Ramos (cell line): Measurements from ENCODE around the gene NFKB2.

ENCODE experiments used
- in situ Hi-C: fragments of 300-500 bp; cut with MboI; formaldehyde crosslinking; loops from one replicate; pipeline ENCODE4 v1.14.3; 2022; ENCODE audit warnings: low sequenced_read_pairs; ENCODE audit not compliant: unreplicated experiment

The NFKB2 gene

DNA sequence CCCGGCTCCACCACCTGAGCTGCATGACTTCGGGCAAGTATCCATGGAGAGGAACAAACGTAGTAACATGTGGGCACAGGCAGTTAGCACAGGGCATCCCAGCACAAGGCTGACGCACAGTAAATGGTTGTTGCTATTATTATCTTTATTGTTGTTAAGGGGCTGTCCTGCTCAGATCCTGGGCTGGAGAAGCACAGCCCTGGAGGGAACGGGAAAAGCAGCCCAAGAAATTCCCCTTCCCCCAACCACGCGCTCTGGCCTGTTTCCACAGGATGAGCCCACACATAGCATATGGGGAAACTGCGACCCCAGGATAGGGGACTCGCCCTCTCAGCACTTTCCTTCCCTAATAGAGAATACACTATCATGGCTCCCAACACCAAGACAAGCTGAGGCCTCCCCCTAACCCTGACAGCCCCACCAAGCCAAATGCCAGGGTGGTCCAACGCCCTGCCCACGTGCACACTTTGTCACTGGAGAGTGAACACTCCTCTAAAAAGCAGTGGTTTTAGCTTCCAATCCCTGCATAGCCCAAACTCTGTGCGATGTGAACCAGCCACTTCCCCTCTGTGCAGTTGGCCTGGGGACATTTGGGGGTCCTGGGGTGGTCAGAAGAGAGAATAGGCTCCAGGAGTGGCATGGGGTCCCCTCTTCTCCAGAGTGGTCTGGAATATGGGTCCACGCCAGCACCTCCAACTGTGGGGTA lies 12.1 kb downstream of the NFKB2 start:
- in situ Hi-C loops = no loop called here

DNA sequence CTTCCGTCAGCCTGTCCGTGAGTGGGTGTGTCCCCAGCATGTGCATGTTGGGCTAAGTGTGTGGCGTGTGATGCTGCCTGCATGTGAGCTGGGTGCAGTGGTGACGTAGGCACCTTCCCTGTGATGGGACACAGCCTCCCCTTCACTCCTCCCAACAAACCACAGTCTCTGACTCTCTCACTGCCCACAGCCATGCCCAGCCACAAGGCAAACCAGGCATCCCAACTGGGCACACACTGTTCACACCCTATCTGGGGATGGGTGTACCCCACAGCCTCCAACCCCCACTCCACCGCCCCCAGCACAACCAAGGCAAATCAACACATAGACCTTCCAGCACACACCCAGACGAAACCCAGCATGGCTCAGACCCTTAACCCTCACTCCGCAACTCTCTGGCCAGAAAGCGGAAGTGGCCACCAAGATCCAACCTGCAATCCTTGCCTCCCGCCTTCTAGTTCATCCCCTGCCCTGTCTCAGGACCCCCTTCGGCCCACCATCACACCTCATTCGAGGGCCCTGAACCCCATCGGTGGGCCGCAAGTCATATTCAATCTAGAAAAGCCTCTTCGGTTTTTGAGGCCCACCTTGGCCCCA lies 12.7 kb downstream of the NFKB2 start:
- in situ Hi-C loops = no loop called here

DNA sequence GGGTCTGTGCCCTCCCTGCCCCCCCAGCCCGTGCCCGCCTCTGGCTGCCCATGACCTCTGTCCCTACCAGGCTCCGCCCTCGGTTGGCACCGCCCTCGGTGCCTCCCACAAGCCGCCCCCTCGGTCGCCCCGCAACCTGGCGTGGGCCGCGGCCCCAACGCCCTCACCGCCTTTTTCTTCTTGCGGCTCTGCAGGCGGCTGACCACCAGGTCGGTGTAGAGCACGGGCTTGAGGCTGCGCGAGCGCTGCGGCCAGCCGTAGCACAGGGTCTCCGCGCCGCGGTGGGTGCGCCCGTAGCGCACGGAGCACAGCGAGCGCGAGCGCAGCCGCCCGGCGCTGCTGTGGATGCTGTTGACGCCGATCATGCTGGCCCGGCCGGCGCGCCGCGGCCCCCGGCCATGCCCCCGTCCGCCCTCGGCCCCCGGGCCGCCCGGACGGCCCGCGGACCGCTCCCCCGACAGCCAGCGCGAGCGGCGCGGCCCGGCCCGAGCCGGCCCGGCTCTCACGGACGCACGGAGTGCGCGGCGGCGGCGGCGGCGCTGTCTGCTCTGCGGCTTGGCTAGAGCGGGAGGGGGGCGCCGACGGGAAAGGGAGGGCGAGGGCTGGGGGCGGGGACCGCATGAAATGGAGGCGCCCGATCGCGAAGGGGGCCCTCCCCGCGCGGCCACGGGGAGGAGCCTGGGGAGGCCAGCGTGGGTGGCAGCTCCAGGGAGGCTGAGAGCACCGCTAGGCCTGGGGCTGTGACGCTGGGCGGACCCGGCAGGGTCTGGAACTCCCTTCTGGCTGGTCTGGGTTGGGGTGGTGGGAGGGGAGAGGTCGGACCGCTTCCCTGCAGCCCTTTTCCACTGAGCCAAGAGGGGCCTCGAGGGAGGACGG lies 13.5 kb downstream of the NFKB2 start:
- in situ Hi-C loops = no loop called here

DNA sequence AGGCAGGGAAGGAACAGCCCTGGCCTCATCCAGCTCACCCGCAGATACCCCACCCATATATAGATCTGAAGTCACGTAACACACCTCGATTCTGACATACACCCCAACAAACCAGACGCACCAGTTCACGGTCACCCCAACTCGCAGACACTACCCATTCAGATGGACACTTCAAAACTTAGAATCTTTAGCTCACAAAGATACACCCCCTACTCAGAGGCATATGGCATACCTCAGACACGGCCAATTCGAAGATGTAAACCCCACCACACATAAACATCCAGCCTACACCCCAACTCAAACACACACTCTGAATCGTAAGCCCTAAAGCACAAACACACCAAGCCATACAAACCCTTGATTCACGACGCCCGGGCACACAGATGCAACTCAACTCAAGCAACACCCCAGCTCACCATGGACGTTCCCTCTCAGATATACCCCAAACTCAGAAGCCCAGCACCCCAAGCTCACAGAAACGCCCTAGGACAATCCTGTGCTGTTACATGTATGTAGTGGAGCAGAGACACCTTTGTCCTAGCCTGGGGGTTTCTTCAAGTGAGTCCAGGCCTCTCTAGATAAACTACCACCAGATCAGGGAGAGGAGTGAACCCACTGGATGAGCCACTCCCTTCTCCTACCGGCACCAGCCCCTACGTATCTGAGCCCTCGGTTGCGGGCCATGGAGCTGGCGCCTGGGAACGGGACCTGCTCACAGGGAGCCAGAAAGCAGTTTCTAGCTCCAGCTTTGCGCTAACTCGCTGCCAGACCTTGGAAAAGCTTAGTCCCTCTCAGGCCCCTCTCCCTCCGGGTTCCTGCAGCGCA lies 14.3 kb downstream of the NFKB2 start:
- in situ Hi-C loops = no loop called here

DNA sequence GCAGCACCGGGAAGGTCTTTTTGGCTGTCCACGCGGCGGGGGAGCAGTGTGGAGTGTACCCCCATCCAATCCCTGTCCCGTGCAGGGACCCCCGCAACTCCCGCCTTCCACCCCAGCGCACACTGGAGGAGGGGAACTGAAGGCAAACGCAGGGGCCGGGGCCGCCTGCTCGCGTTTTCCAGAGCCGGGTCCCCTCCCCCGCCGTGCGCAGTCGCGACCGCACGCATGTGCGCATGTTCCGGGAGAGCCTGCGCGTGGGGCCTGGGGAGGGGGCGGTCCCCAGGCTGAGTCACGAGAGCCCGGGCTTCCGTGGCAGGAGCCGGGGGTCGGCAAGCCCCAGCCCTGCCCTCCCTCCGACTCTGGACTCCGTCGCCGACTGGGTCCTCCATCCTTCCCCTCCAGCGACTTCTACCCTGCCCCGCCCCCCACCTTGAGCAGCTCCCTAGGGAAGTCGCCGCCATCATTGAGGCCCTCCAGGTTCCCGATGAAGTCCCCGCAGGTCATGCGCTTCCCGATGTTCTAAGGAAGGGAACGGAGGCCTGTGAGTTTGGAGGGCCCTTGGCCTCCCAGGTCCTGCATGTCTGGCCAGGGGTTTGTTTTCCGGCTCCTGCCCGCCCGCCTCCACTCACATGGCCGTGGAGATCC lies 15.0 kb downstream of the NFKB2 start:
- in situ Hi-C loops = no loop called here

DNA sequence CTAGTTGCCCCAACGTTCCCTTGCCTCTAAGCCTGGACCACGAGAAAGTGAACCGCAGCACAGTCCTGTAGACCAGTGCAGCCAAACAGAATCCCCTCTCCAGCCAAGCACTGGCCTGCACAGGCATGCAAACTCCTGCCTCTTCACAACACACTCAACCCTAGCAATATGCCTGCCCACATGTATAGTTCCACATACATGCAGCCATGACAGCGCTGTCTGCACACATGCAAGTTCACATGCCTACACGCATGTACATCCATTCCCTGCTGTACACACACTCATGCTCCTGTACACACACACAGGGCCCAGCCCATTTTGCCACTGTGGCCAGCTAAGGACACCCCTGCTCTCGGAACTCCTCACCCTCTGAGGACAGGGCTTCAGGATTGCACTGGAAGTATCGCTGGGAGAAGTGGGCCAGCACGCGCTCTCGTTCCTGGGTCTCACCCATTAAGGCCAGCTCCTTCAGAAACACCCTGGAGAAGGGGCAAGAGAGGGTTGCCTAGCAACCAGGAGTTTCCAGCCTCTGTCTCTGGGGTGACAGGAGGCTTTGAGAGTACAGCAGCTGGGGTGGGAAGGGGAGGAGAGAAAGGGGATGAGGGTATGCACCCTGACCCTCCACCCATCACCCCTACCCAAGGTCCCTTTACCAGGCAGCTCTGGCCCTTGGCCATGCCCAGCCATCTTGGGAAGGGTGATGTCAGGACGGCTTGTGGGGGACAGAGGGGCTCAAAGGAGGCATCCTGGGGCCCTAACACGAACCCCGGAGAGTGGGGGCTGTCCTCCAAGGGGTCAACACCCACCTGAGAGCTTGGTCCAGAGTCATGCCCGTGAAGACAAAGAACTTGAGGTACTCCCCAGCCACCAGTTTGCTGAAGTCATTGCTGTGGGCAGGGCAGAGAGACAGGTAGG lies 16.1 kb downstream of the NFKB2 start:
- in situ Hi-C loops = no loop called here

DNA sequence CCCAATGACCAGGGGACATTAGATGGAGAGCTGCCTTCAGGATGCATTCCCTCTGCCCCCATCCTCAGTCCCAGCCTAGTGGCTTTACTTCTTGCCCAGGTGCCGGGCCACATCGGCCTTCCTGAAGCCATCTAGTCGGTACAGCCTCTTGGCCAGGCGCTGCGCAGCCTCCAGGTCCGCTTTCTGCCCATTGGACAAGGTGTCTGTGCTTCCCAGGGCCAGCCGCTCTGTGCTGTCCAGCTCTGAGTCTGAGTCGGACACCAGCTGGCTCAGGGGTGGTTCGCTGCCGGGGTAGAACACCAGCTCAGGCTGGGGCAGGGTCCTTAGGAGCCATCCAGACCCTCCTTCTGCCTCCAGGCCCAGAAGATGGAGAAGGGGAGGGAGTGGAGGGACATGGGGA lies 16.8 kb downstream of the NFKB2 start:
- in situ Hi-C loops = no loop called here

DNA sequence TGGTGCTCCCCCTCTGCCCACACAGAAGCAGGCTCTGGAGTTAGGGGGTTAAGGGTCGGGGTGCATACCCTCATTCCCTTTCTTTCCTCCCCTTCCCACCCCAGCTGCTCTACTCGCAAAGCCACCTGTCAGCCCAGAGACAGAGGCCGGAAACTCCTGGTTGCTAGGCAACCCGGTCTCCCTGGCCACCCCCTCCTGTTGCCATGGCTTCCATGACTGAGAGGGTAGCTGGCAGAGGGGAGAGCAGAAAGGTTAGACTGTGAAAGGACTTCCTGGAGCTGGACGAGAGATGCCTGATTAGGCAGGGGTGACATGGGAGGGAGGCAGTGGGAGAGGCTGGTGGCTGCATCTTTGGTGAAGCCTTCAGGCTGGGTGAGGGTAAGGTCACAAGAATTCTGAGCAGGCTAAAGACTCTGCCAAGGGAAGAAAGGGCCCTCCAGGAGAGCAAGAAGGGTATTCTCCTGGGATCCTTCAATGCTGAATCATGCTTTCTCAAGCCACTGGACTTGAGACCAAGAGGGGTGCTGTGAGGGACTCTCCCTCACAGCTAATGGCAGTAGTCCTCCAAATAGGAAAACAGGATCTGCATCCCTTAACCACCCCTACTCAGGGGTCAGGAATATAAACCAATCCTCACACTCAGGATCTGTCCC lies 17.7 kb downstream of the NFKB2 start:
- in situ Hi-C loops = no loop called here

DNA sequence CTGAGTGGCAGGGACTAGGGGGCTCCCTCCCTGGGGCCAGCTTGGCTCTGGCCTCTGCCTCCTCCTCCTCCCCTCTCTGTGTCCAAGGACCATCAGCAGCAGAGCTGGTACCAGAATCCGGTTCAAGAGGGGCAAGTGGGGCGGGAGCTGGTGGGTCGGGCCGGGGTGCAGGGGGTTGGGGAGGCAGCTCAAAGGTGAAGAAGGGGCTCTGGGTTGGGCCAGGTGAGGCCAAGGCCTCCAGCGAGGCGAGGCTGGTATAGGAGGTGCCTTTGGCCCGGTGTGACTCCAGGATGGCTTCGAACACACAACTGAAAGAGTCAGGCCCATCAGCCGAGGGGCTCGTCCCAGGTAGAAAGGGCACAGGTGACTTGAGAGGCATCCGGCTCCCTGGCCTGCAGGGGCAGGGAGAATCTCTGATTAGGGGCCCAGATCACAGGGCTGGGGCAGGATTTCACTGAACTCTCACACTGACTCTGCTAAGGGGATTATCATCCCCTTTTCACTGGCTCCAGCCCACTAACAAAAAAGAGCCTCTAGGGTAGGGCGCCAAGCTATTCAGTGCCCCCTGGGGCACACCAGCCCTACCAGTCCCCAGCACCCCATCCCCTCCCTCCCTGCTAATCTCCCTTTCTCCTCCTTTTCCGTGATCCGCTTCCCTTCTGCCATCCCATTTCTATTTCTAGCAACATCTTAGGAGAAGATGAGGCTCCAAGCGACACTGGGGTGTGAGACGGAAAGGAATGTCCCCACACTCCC lies 18.5 kb downstream of the NFKB2 start:
- in situ Hi-C loops = no loop called here

DNA sequence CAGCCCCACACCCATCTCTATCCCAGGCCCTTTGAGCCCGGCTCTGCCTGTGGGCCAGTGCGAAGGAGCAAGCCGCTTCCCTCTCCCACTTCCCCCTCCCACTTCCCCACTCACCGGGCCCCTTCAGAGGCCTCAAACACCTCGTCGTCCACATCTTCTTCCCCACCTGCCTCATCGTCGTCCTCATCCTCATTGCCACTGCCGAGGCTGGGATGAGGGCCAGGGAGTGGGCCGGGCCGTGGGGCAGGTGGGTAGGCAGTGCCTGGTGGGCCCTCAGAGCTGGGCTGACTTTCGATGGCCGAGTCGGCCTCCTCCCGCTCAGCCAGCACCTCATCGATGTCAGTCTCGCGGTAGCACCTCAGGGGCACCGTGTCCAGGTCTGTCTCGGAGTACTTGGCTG lies 19.2 kb downstream of the NFKB2 start:
- in situ Hi-C loops = no loop called here

DNA sequence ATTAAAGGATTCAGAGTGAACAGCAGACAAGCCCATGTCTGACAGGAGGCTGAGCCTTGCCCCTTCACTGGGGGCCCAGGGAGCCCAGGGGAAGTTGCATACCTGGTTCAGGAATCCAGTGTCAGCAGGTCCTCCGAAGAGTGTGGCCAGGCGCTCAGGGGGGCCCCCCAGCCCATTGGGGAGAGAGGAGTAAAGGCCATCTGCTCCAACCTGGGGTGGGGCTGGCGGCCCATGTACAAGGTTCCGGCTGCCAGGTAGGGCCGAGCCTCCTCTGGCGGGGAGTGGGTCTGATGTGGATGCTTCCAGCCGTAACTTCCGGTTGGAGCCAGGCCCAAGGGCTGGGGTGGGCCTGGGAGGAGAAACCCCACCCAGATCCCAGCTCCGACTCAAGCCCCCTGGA lies 20.8 kb downstream of the NFKB2 start:
- in situ Hi-C loops = no loop called here

DNA sequence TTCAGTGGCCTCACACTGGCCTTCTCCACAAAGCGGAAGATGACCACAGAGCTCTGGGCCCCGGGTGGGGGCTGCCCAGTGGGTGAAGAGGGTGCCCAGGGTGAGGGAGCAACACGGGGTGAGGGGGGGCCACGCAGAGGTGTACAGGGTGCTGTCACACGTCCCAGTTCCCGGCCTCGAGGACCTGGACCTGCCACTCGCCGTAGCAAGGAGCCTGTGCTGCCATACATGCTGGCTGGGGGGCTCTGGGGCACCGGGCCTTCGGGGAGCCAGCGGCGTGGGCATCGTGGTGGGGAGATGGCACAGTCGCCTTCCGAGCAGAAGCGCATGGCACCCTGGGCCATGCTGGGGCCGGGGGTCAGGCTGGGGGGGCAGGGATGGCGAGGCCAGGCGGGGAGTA lies 21.2 kb downstream of the NFKB2 start:
- in situ Hi-C loops = no loop called here

DNA sequence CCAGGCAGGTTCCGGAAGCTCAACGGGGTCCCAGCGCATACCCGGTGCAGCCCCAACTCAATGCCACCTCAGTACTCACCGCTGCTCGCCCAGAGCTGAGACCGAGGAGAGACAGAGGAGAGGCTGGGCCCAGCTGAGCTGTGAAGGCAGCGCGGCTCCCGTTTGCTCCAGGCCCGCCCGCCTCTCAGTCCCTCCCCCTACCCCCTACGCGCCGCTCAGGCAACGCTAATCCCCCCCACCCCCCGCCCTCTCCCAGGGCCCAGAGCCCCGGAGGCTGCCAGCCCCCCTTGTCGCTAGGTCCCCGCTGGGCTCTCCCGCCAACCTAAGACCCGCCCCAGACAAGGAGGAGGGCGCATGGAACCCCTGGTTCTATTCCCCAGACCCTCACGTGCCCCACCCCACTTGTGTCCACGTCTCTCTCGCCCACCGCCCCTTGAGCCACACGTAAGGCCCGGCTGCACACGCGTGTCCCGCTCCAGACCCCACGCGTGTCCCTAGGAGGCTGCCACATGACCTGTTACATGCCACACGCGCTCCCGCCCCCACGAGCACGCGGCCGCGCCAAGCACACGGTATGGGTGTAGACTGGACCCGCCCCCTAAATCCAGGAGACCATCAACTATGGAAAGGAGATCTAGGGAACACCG lies 23.2 kb downstream of the NFKB2 start, which contains the start of gene PSD:
PSD (minus strand) TSS at position 164 of the 647 bp plus-strand sequence. CDS start 1,747 bp downstream, outside the sequence.
- in situ Hi-C loops = no loop called here

DNA sequence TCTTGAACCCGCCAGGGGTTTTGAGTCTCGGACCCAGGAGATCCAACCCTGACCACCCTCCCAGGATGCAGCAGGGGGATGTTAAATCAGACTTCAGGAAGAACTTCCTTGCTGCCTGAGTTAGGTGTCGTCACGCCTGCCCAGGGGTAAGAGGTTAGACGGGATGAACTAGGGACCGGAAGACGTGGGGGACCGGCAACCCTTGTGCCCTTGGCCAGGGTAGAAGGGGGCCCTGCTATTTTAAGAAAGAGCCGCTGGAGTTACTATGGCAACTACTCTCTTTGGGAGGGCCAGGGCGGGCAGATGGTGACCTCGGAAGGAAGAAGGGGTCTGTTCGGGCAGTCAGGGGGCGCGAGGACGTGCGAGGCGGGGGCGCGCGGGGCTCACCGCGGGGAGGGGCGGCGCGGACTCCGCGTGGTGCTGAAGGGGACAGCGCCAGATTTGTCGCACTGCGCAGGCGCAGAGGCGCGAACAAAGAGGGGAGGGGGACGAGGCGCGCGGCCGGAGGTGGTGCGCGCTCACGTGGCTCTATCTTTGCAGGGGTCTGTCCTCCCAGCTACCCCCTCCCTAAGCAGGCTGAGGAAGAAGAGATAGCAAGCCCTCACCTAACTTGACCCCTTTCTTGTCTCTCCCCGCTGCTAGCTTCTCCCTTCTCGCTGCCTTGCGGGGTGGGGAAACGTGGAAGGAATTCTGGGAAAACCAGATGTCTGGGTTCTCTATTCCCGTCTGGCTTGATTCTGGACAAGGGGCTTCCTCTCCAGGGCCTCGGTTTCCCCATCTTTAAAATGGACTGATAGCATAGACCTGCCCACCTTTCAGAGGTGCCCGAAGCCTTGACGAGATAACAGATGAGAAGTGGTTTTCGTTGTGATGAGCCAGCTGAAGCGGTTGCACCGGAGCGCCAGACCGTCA lies 24.0 kb downstream of the NFKB2 start:
- in situ Hi-C loops = no loop called here

DNA sequence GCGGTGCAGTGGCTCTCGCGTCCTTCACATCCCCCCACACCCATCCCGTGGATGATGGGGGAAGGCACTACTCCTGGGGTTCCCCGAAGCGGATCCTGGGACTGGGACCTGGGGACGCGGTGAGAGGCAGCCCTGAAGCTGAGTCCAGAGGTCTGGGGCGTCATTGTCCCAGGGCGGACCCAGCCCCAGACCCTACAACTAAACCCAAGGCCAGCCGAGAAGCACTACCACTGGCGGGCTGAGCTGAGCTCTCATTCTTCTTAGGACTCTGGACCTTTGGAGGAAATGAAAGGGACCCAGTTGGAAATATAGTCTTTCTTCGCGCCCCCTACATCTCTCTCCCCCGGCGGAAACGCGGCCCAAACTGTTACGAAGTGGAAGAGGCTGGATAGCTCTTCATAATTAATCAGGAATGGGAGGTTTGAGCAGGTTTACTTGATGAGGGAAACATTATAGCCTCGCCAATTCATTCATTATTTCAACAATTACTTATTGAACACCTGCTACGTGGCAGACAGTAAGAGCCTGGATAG lies 24.7 kb downstream of the NFKB2 start:
- in situ Hi-C loops = no loop called here
